Pulmonary artery endothelial cell (primary cell): Measurements from ENCODE around the gene CD81. TPM values are rescaled to one million over a fixed set of nuclear protein-coding genes. Genes with fewer than 3 reads are reported as not detected.
"Not testable (repeated sequence)": the region's sequence is repeated elsewhere in the genome, so short reads cannot be mapped to it uniquely, and the experiment has no call there.

Experiments used
- DNase-seq: peaks from one replicate; pipeline ENCODE4 v3.0.0-alpha.2; 2011; ENCODE audit warnings: low read depth, low spot score
- total RNA-seq: library from RNA; depleted of rRNA; stranded (reverse); fragments of >200 nt; gene quantifications from 2 replicates; pipeline ENCODE4 v1.2.3, GENCODE V29; 2014

The CD81 gene
- total RNA-seq, 1 donor from 2014 or later: 197 TPM

DNA sequence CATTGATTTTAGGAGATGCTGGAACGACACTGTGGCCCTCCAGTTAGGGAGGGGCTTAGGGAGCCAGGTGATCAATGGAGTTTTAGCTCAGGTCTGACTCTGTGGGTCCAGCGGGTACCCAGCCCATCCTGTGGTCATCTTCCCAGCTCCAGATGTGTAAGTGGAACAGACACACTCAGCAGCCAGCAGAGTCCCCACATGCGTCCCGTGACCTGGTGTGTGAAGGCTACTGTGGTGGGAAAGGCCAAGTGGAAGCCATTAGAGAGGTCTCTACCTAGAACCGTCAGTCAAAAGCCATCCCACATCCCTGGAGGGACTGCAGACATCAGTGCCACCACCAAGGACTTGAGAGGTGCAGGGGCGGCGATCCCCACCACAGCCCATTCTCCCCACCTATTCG is 19.9 kb upstream of the CD81 start:
- DNase-seq: no peak

GRCh38 chr11:2357651-2358050 is 19.5 kb upstream of the CD81 start:
- DNase-seq: not testable (repeated sequence)

- no peak for DNase-seq
Observed at GRCh38 chr11:2358754-2359442, 18.2 kb upstream of the CD81 start.

DNA sequence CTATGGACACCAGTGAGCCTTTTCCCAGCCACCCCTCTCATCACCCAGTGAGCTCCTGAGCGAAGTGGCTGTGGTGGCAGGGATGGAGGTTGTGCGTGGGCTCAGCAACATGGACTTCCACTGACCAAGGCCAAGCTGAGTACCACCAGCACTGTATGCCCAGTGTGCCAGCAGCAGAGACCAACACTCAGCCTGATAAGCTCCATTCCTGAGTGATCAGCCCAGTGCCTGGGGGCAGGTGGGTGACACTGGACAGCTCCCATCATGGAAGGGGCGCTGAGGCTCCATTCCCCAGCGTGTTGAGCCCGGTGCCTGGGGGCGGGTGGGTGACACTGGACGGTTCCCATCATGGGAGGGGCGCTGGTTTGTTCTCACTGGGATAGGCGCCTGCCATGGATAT is 17.6 kb upstream of the CD81 start:
- no peak for DNase-seq

- DNase-seq: no peak
Observed at GRCh38 chr11:2360081-2360642, 16.9 kb upstream of the CD81 start.

- no peak for DNase-seq
Observed at GRCh38 chr11:2361565-2361964, 15.5 kb upstream of the CD81 start.

- DNase-seq: no peak
Observed at GRCh38 chr11:2362414-2362813, 14.7 kb upstream of the CD81 start.

DNA sequence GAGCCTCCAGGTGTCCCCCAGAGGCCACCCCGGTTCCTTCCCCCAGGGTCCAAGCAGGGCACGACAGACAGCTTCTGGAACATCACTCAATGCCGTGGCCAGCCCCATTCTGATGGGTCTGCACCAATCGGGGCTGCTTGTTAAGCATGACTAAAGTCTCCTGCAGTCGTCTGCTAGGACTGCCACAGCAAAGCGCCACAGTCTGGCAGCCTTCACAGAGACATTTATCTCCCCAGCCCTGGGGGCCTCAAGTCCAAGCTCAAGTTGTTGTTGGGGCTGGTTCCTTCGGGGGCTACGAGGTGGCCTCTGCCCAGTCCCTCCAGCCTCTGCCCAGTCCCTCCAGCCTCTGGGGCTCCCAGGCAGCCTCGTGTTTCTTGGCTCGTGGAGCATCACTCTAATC is 14.0 kb upstream of the CD81 start:
- no peak for DNase-seq

DNA sequence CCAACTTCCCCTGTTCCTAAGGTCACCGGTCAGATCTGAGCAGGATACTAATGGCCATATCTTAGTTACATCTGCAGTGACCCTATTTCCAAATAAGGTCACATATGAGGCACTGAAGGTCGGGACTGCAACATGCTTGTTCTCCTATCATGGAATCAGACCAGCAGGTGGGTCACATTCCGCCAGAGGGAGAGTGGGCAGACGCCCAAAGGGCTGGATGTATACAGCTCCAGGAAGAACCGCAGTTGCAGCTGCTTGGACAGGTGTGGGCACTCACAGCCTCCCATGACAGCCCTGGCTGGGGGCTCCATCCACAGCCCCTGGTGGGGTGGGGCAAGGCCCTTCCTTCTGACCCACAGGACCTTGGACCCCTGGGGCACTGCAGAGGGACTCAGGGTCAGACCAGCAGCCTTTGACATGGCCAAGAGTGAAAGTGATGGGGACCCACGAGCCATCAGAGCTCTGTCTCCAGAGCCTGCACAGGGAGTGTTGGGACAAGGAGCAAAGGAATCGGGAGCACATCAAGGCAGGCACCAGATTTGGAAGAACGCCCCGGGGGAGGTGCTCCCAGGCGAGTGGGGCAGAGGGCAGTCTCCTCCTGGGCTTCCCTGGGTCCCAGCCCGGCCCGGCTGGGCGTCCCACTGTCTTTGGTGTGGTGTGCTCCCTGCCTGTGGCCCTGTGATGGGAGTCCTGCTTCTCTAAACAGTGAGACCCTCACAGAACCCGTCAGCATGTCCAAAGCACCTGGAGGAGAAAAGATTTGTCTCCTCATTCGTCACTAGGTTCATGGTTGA is 13.3 kb upstream of the CD81 start:
- DNase-seq: no peak

- DNase-seq: not testable (repeated sequence)
Observed at GRCh38 chr11:2364386-2364785, 12.7 kb upstream of the CD81 start.

- DNase-seq: no peak
Observed at GRCh38 chr11:2365571-2366210, 11.4 kb upstream of the CD81 start.

GRCh38 chr11:2366276-2366675 is 10.8 kb upstream of the CD81 start:
- no peak for DNase-seq

GRCh38 chr11:2366733-2367132 is 10.4 kb upstream of the CD81 start:
- DNase-seq: no peak

GRCh38 chr11:2367266-2368160 is 9.6 kb upstream of the CD81 start:
- DNase-seq: no peak

DNA sequence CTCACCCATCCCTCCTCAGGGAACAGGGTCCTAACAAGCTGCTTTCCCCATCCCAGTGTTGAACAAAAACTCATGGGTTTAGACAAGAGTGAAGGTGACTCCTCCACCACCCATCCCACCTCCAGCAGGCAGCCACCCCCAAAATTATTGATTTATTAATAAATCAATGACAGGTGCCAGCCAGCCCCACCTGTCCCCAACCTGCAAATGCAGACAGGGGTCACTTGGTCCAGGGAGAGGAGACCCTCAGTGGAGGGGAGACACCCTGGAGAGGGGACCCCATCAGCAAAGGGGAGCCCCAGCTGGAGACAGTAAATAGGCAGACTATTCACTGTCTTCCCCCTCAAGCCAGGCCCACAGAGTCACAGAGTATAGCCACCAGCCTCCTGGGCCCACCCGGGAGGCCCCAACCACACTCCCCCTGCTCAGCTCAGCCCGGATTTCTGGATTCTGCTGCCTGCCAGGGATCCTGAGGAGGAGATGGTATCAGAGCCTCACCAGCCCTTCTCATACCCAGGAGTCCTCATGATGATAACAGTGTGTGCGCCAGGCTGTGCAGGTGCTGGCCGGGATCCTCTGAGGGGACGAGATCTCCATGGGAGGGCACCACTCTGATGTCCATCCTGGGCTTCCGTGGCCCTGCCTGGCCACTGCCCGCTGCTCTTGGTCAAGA is 8.8 kb upstream of the CD81 start:
- DNase-seq: no peak

DNA sequence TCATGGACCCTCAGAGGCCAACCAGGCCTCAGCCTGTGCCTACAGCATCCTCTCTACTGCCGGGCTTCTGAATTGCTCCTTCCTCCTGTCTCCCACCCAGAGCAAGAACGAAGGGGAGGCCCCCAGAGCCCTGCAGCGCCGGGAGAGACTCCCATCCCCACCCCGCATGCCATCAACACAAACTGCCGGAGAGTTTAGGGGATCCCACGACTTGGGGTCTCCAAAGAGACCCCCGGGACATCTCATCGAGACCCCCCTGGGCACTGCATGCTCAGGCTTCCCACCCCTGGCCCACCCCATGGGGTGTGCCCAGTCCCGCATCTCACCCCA is 8.3 kb upstream of the CD81 start:
- DNase-seq: no peak

DNA sequence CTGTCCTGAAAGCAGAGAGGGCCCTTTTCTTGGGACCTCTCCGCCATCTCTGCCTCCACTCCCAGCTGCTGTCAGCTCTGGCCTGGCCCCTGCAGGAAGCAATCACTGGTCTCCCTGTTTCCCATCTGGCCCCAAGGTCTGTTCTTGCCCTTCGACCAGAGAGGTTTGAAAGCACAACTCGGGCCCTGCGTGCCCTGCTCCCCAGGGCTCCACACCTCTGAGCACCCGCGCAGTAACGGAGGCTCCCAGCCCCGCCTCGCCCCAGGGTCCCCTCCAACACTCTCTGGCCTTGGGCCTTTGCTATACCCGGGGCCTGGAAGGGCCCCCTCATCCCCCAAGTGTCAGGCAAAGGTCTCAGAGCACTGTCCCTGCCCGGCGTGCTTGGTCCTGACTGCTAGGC is 7.8 kb upstream of the CD81 start:
- no peak for DNase-seq

- DNase-seq: no peak
Observed at GRCh38 chr11:2369896-2370295, 7.2 kb upstream of the CD81 start.

DNA sequence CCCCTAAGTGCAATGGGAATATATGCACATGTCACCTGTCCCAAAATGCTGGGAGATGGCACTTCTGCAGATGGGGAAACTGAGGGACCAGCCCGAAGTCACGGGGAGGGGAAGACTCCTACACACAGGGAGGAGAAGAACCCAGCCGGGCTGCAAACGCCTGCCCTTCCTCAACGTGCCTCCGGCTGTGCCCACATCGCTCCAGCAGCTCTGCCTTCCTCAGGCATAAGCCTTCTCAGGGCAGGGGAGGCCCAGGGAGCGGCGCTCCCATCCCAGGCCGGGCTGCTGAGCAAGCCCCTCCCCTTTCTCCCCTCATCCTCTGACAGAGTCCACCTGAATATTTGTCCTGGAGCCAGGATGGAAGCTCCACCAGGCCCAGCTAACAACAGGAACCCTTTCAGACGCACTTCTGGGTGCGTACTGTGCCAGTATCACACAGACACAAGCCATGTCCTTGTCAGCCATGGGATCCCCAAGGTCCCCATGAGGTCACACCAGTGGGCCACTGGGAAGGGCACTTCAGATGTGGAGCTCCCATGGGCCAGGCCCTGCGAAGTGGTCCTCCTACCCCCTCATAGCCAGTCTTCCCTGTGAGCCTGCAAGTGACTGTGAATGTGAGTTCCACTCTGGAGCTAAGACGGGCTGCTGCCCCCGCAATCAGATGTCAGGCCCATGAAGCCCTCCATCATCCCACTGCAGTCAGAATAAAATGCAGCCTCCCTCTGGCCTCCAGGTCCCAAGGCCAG is 2.5 kb upstream of the CD81 start:
- no peak for DNase-seq

DNA sequence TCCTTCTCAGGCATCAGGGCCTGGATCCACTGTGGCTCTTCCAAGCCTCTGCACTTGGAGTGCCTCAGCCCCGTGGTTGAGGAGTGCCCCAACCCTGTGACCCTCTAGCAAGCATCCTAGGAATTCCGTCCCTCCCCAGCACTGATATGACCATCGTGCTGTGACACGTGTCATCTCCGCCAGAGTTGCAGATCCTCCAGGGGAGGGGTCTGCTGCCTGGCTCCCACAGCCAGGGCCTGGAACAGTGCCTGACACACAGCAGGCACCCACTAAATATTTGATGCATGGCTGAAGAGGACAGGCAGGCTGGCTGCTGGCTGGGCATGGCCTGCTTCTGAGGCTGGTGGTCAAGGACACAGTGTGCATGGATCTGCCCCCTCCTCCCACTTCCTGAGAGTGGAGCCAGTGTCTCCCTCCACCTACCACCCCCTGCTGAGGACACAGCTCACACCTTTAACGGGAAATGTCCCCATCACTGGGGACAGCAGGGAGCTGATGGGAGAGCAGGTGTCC is 1.7 kb upstream of the CD81 start:
- DNase-seq: no peak
